Endothelial cell of umbilical vein (primary cell): Measurements from ENCODE around the gene DGLUCY. TPM values are rescaled to one million over a fixed set of nuclear protein-coding genes. Genes with fewer than 3 reads are reported as not detected.

Source experiments
- Bru-seq: library from RNA; stranded (reverse); fragments of 400-500 nt; gene quantifications from one replicate; lab custom pipeline; 2021; lab: Mats Ljungman, UMichigan
- BruChase-seq, 2 experiments: library from RNA; stranded (reverse); fragments of 400-500 nt; gene quantifications; one replicate each; lab custom pipeline; 2021; lab: Mats Ljungman, UMichigan
- BruUV-seq: library from RNA; stranded (reverse); fragments of 400-500 nt; replicated peaks from 2 replicates; lab custom pipeline; 2021; lab: Mats Ljungman, UMichigan
- CTCF ChIA-PET: fragments of 300-600, 350-600 bp; sonication (Branson Sonifier 250); formaldehyde crosslinking; loops from one replicate; lab custom pipeline; 2021; ENCODE audit warnings: antibody characterized with exemption, inconsistent platforms; lab: Charles Lee
- POLR2A ChIA-PET: fragments of 300-600, 350-600 bp; sonication (Branson Sonifier 250); formaldehyde crosslinking; loops from one replicate; lab custom pipeline; 2021; ENCODE audit warnings: antibody characterized with exemption, inconsistent platforms; lab: Charles Lee
- DNase-seq: peaks from one replicate; pipeline ENCODE4 v3.0.0-alpha.2; 2011; ENCODE audit warnings: low read depth, low spot score
- FAIRE-seq: peaks from 2 replicates; lab custom pipeline; 2011; peaks lifted over from hg19 to GRCh38; lab: Jason Lieb, UNC
- H2AFZ ChIP-seq: 2 replicates; pipeline ENCODE4 v1.6.0; 2012; ENCODE audit warnings: low read depth, low read length, control low read depth, inconsistent platforms
- H3K27ac ChIP-seq: 2 replicates; pipeline ENCODE4 v1.5.1; 2011; ENCODE audit warnings: low read depth, mild to moderate bottlenecking, control low read depth, low read length, moderate library complexity; ENCODE audit not compliant: insufficient read depth
- H3K27me3 ChIP-seq, 2 experiments: 2 replicates each; pipeline versions ENCODE4 v1.6.0 to v1.6.1; 2011; ENCODE audit warnings: low read length in 2 of 2, mixed read lengths in 1 of 2; ENCODE audit not compliant: control insufficient read depth in 2 of 2, insufficient read depth in 2 of 2
- H3K36me3 ChIP-seq, 2 experiments: 2 replicates in 1 of 2; 3 replicates in 1 of 2; pipeline ENCODE4 v1.5.1; 2011; ENCODE audit warnings: low read length in 2 of 2, mild to moderate bottlenecking in 1 of 2, moderate library complexity in 1 of 2; ENCODE audit not compliant: control insufficient read depth in 2 of 2, insufficient read depth in 2 of 2; ENCODE audit errors: extremely low read depth in 1 of 2
- H3K4me1 ChIP-seq: 3 replicates; pipeline ENCODE4 v1.5.1; 2011; ENCODE audit warnings: mild to moderate bottlenecking, low read length; ENCODE audit not compliant: control insufficient read depth, insufficient read depth; ENCODE audit errors: extremely low read depth
- H3K4me2 ChIP-seq: 2 replicates; pipeline ENCODE4 v1.6.1; 2011; ENCODE audit warnings: low read length, control low read depth, mixed read lengths; ENCODE audit not compliant: insufficient read depth
- H3K4me3 ChIP-seq, 3 experiments: fragments of 200-600 bp in 1 of 3; sonication (generic), shearing (Covaris generic) in 1 of 3; replicated peaks in 1 of 3; 2 replicates each; pipeline ENCODE4 v1.5.1; 2011 to 2016; ENCODE audit warnings: control low read depth in 3 of 3, low read length in 3 of 3, mild to moderate bottlenecking in 2 of 3, inconsistent platforms in 1 of 3, low read depth in 1 of 3, moderate library complexity in 1 of 3; ENCODE audit not compliant: insufficient read depth in 1 of 3
- H3K79me2 ChIP-seq: 2 replicates; pipeline ENCODE4 v1.6.0; 2012; ENCODE audit warnings: low read length, inconsistent platforms; ENCODE audit not compliant: control insufficient read depth, insufficient read depth
- H3K9ac ChIP-seq: replicated peaks from 2 replicates; pipeline ENCODE3; 2011; ENCODE audit warnings: low read length, control low read depth; ENCODE audit not compliant: insufficient read depth; ENCODE audit errors: extremely low read depth
- H3K9me1 ChIP-seq: replicated peaks from 3 replicates; pipeline ENCODE4 v1.6.0; 2011; ENCODE audit warnings: mild to moderate bottlenecking, low read length; ENCODE audit not compliant: control insufficient read depth, insufficient read depth; ENCODE audit errors: extremely low read depth
- H3K9me3 ChIP-seq: replicated peaks from 2 replicates; pipeline ENCODE4 v1.5.1; 2012; ENCODE audit warnings: low read length, inconsistent platforms; ENCODE audit not compliant: control insufficient read depth, insufficient read depth
- H4K20me1 ChIP-seq: replicated peaks from 2 replicates; pipeline ENCODE3; 2011; ENCODE audit warnings: mild to moderate bottlenecking, low read length; ENCODE audit not compliant: control insufficient read depth, insufficient read depth; ENCODE audit errors: extremely low read depth
- CTCF ChIP-seq, 2 donors: IDR thresholded peaks; 1 replicate in 1 of 2; 2 replicates in 1 of 2; pipeline ENCODE4 v1.5.1; 2011; ENCODE audit warnings: low read length in 2 of 2, mild to moderate bottlenecking in 2 of 2, moderate library complexity in 2 of 2, control low read depth in 1 of 2, inconsistent platforms in 1 of 2, low read depth in 1 of 2; ENCODE audit not compliant: insufficient read depth in 1 of 2; ENCODE audit errors: extremely low read depth in 1 of 2
- EZH2 ChIP-seq: IDR thresholded peaks from 2 replicates; pipeline ENCODE4 v1.6.1; 2012; ENCODE audit warnings: borderline replicate concordance, low read depth, mild to moderate bottlenecking, moderate library complexity, low read length, inconsistent platforms; ENCODE audit not compliant: severe bottlenecking
- FOS ChIP-seq: IDR thresholded peaks from 2 replicates; pipeline ENCODE4 v1.6.1; 2011; ENCODE audit warnings: mild to moderate bottlenecking, low read length, moderate library complexity, borderline replicate concordance; ENCODE audit not compliant: insufficient read depth
- GATA2 ChIP-seq: IDR thresholded peaks from 2 replicates; pipeline ENCODE4 v1.7.0; 2011; ENCODE audit warnings: low read depth, mild to moderate bottlenecking, moderate library complexity, mixed read lengths, low read length; ENCODE audit not compliant: insufficient read length, insufficient read depth
- JUN ChIP-seq: IDR thresholded peaks from 2 replicates; pipeline ENCODE4 v1.6.1; 2011; ENCODE audit warnings: borderline replicate concordance, low read depth; ENCODE audit not compliant: insufficient read length, insufficient read depth
- MAX ChIP-seq: IDR thresholded peaks from 2 replicates; pipeline ENCODE4 v1.6.1; 2011; ENCODE audit not compliant: insufficient read depth, insufficient read length
- MYC ChIP-seq: IDR thresholded peaks from one replicate; pipeline ENCODE4 v1.6.1; 2011; ENCODE audit warnings: mild to moderate bottlenecking, low read depth, low read length
- POLR2A ChIP-seq: IDR thresholded peaks from 2 replicates; pipeline ENCODE4 v1.6.1; 2012; ENCODE audit warnings: low read depth, mild to moderate bottlenecking, control low read depth, low read length
- POLR2AphosphoS5 ChIP-seq: IDR thresholded peaks from 2 replicates; pipeline ENCODE4 v1.6.1; 2012; ENCODE audit warnings: low read depth, mild to moderate bottlenecking, control low read depth, low read length, moderate library complexity; ENCODE audit not compliant: insufficient read depth
- dilution Hi-C: fragments of 300-500 bp; cut with MboI; formaldehyde crosslinking; loops from one replicate; pipeline ENCODE4 v1.15.0; 2019; ENCODE audit warnings: low sequenced_read_pairs; ENCODE audit not compliant: extremely low pct_ligation_motif_present
- intact Hi-C: fragments of 100-400 bp; cut with micrococcal nuclease; formaldehyde crosslinking; loops from one replicate; pipeline ENCODE4 v1.10.0; 2022
- long read RNA-seq: library from polyadenylated mRNA; stranded (forward); transcript quantifications from one replicate; pipeline ENCODE4 v2.0.0, GENCODE V29; 2021
- polyA minus RNA-seq, 3 experiments: library from RNA; depleted of rRNA, polyadenylated mRNA; stranded (reverse); fragments of >200 nt; gene quantifications; 1 replicate in 1 of 3; 2 replicates in 2 of 3; pipeline ENCODE4 v1.2.3, GENCODE V29; 2011
- polyA plus RNA-seq, 4 experiments: library from polyadenylated mRNA; depleted of rRNA in 3 of 4; stranded (reverse) in 3 of 4; unstranded in 1 of 4; fragments of >200 nt; gene quantifications; 2 replicates each; pipeline versions ENCODE4 v1.2.1 to v1.2.3, GENCODE V29; 2011 to 2012; ENCODE audit warnings: missing spikeins in 1 of 4
- total RNA-seq: library from RNA; stranded (reverse); gene quantifications from 2 replicates; pipeline ENCODE4 v1.2.3, GENCODE V29; 2021

The DGLUCY gene
- 52.4 and 65.6 TPM in 2 replicates for total RNA-seq
- 40.0 and 40.9 TPM in 2 replicates for polyA plus RNA-seq
- polyA plus RNA-seq (2011; cell fraction: cytosol; rRNA removed) = 31.5 and 40.3 TPM in 2 replicates
- polyA plus RNA-seq (2011; cell fraction: nucleus; rRNA removed) = 137 and 150 TPM in 2 replicates
- polyA plus RNA-seq (2012) = 44.5 and 47.3 TPM in 2 replicates
- polyA minus RNA-seq = 86.1 and 98.5 TPM in 2 replicates
- polyA minus RNA-seq (2011; cell fraction: cytosol; rRNA and poly(A)+ RNA removed) = 1.5 TPM
- polyA minus RNA-seq (2011; cell fraction: nucleus; rRNA and poly(A)+ RNA removed) = 79.7 and 109 TPM in 2 replicates
- Bru-seq, nascent RNA = percentile 68 among the genes with signal in this experiment
- BruChase-seq, experiment 1, labeled RNA remaining after a 6-hour chase = percentile 64 among the genes with signal in this experiment
- BruChase-seq, experiment 2, labeled RNA remaining after a 2-hour chase = percentile 64 among the genes with signal in this experiment
- long read RNA-seq, transcript DGLUCY-201 (14 exons, 2,967 nt) = major isoform, 7 of 83 reads
- long read RNA-seq, partial matches to known transcripts = 5 of 83 reads
- long read RNA-seq, other reads (novel, unspliced or antisense) = 68 of 83 reads

GRCh38 chr14:91113829-91114078, at the start of gene DGLUCY:
Gene DGLUCY (plus strand): TSS chr14:91114073. CDS start chr14:91160295, 46,222 bp downstream.
- Histone ChIP-seq H3K4me3 (peak within 1 kb of the TSS; percentile 25 to 66 (median 31)), H3K4me2 (peak within 1 kb of the TSS; percentile 88), H3K79me2 (peaks cover 9% of the 10 kb centered on the region), H3K9me3 (no peaks in the 10 kb centered on the region), H3K27me3 (no peaks in the 10 kb centered on the region), H2AFZ (peak within 1 kb of the TSS; percentile 8), H4K20me1 (no peaks in the 10 kb centered on the region), H3K9ac (peak within 1 kb of the TSS; percentile 79), H3K36me3 (no peaks in the 10 kb centered on the region), H3K9me1 (no peaks in the 10 kb centered on the region), H3K27ac (peak within 1 kb of the TSS; percentile 79), H3K4me1 (peaks cover 42% of the 10 kb centered on the region)
- no TSS peak for BruUV-seq
- dilution Hi-C loops = no loop called here
- DNase-seq = no peak
- CTCF ChIA-PET = interaction anchor here (1.1 to 3.4 kb wide), 4 partner anchors 25 to 211 kb away, joined by 6 to 26 read pairs (median 18); partner anchors contain the start of gene RPS6KA5
- intact Hi-C loops = loop anchor here (1.0 to 2.0 kb wide), 2 partner anchors 53 to 59 kb away; partner anchors contain the start of gene RPS6KA5
- no peak for FAIRE-seq
- POLR2A ChIA-PET = interaction anchor here (0.7 kb wide), 1 partner anchor 53 kb away, joined by 3 read pairs; the partner anchor contains the start of gene RPS6KA5
- TF ChIP-seq MAX (peak; percentile 93), FOS (no peak)

GRCh38 chr14:91065266-91065665, 48.6 kb upstream of the DGLUCY start:
- Histone ChIP-seq H3K4me3 (no peak overlapping the region), H3K36me3 (no peaks in the 10 kb centered on the region), H3K79me2 (no peaks in the 10 kb centered on the region), H2AFZ (no peak overlapping the region), H4K20me1 (no peaks in the 10 kb centered on the region), H3K9me3 (no peaks in the 10 kb centered on the region), H3K9me1 (no peaks in the 10 kb centered on the region), H3K27ac (no peak overlapping the region), H3K9ac (no peak overlapping the region), H3K27me3 (no peaks in the 10 kb centered on the region), H3K4me1 (peaks cover 7% of the 10 kb centered on the region), H3K4me2 (no peak overlapping the region)
- intact Hi-C loops = loop anchor here (10.0 kb wide), 1 partner anchor 350 kb away; the partner anchor contains the start of gene CCDC88C
- no peak for TF ChIP-seq FOS
- no peak for TF ChIP-seq EZH2
- TF ChIP-seq POLR2A = no peak
- no peak for TF ChIP-seq CTCF (IDR thresholded peaks at IDR 0.05; ENCODE audit: extremely low read depth in 1 of 2, insufficient read depth in 1 of 2, low read depth in 1 of 2, low read length in 2 of 2)
- no peak for TF ChIP-seq GATA2
- TF ChIP-seq POLR2AphosphoS5 = no peak
- TF ChIP-seq JUN = no peak
- no peak for TF ChIP-seq MAX
- no peak for TF ChIP-seq MYC
- DNase-seq = no peak
- BruUV-seq = no TSS peak
- CTCF ChIA-PET = interaction anchor here (1.6 kb wide), 1 partner anchor 108 kb away, joined by 6 read pairs; no protein-coding TSS in a partner anchor
- POLR2A ChIA-PET = no interaction called here
- dilution Hi-C loops = no loop called here
- FAIRE-seq = no peak
